A549 treated with AZD2906 at 1 μM for 4 hours (cell line): Measurements from ENCODE around the gene NPIPB2. TPM values are rescaled to one million over a fixed set of nuclear protein-coding genes. Genes with fewer than 3 reads are reported as not detected.

Experiments
- total RNA-seq: library from RNA; stranded (reverse); fragments of 200-300 nt; extraction: Qiagen RNA extraction; gene quantifications from 5 replicates; pipeline ENCODE4 v1.2.3, GENCODE V29; 2022

Gene NPIPB2
- total RNA-seq, result 1.8 to 2.6 TPM (median 2.3 TPM) in 5 replicates

GRCh38 chr16:11941945-11942344 lies at the start of gene NPIPB2:
Gene NPIPB2 (minus strand): TSS chr16:11942045. CDS start chr16:11942045, 0 bp downstream.

DNA sequence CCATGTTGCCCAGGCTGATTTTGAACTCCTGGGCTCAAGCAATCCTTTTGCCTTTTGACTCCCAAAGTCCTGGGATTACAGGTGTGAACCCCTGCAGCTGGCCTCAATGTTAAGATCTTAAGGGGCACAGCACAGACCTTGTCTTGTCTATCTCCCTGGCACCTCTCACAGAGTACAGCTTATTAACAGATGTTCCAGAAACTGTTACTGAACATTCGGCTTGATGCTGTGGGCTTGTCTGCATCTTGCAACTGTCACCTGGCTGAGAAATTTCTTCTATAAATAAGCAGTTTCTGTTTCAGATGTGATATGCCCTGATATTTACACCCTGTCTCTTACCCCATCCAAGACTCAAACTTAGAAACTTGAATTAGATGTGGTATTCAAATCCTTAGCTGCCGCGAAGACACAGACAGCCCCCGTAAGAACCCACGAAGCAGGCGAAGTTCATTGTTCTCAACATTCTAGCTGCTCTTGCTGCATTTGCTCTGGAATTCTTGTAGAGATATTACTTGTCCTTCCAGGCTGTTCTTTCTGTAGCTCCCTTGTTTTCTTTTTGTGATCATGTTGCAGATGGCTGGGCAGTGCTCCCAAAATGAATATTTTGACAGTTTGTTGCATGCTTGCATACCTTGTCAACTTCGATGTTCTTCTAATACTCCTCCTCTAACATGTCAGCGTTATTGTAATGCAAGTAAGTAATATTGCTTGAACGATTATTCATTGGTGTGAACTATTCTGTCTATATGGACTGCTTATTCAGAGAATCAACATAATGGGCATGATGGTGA lies 23.1 kb upstream of the NPIPB2 start, which contains the start of gene TNFRSF17:
TNFRSF17 (plus strand) TSS at position 450 of the 791 bp plus-strand sequence; CDS start at position 565, 115 bp downstream.

DNA sequence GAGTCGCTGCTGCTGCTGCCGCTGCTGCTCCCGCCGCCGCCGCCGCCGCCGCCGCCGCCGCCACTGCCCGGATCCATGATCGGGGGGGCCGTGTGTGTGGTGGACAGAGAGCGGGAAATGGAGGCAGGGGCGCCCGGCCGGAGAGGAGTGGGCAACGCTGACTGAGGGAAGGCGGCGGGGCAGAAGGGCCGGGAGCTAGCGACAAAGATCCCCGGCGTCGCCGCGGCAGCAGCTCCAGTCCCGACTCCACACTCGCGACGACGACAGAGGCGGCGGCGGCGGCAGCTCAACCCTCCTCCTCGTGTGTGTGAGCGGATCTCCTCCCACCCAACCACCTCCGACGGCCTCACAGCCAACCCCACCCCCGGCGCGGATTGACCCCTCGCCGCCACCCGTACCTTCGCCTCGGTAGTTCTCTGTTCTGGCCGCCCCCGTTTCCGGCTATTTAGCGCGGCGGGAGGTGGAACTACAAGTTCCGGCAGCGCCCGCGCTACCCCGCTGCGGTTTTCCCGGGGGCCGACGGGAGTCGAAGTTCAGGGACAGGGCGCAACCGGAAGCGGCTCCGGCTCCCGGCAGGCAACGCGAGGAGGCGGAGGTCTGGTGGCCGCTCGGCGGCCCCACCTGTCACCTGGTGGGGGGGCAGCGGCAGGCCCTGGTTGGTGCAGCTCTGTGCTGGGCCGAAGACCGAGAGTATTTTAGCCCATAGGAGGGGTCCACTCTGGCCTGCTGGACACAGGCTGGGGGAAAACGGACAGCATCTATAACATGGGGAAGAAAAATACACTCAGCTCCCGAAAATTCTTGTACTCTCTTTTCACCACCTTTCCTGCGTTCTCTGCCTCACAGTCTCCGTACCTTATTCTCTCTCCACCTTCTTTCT lies 26.0 kb downstream of the NPIPB2 start, which contains the start of gene GSPT1:
GSPT1 (minus strand) TSS at position 313 of the 880 bp plus-strand sequence; CDS start at position 77, 236 bp downstream.

Other genes with a start within 250 kb of the NPIPB2 start
- 39.1 to 46.4 TPM (median 44.7 TPM) in 5 replicates for gene TXNDC11, start 199.2 kb downstream of the NPIPB2 start, total RNA-seq
- gene ZC3H7A, start 144.8 kb downstream of the NPIPB2 start, total RNA-seq, result 24.8 to 36.6 TPM (median 27.5 TPM) in 5 replicates
- 185 to 275 TPM (median 207 TPM) in 5 replicates for gene RSL1D1, start 90.5 kb downstream of the NPIPB2 start, total RNA-seq
- 166 to 209 TPM (median 167 TPM) in 5 replicates for gene GSPT1, start 26.1 kb downstream of the NPIPB2 start, total RNA-seq
- gene TNFRSF17, start 23.2 kb upstream of the NPIPB2 start, total RNA-seq, result not detected in 5 replicates
- 2.4 to 2.8 TPM (median 2.6 TPM) in 5 replicates for gene SNX29, start 34.7 kb upstream of the NPIPB2 start, total RNA-seq